Activated T-cell treated with anti-CD3 and anti-CD28 coated beads, Interleukin-2, amount 50 U/mL, for 1 hour (primary cell): ENCODE data around the gene FAM240B.

Experiments
- DNase-seq: peaks from one replicate; pipeline ENCODE4 v3.0.0-alpha.2; 2020

Gene FAM240B

GRCh38 chr9:38697776-38698300 is 22.1 kb downstream of the FAM240B start:
- DNase-seq, result no peak

- DNase-seq, result no peak
These were observed 22.9 kb downstream of the FAM240B start for GRCh38 chr9:38696999-38697398.

- DNase-seq, result no peak
These were observed 25.3 kb downstream of the FAM240B start for GRCh38 chr9:38694676-38695075.

- no peak for DNase-seq
These were observed 27.2 kb downstream of the FAM240B start for GRCh38 chr9:38692707-38693106.

- DNase-seq, result no peak
These were observed 29.4 kb downstream of the FAM240B start for GRCh38 chr9:38690574-38690973.

GRCh38 chr9:38689678-38690077 is 30.3 kb downstream of the FAM240B start:
- DNase-seq, result no peak

GRCh38 chr9:38687992-38688391 is 31.9 kb downstream of the FAM240B start:
- DNase-seq, result no peak

GRCh38 chr9:38687389-38687842 is 32.5 kb downstream of the FAM240B start:
- DNase-seq, result no peak

GRCh38 chr9:38686933-38687332 is 33.0 kb downstream of the FAM240B start:
- DNase-seq, result no peak

- no peak for DNase-seq
These were observed 34.4 kb downstream of the FAM240B start for GRCh38 chr9:38685535-38685934.

- no peak for DNase-seq
These were observed 36.6 kb downstream of the FAM240B start for GRCh38 chr9:38683336-38683735.

- no peak for DNase-seq
These were observed 37.2 kb downstream of the FAM240B start for GRCh38 chr9:38682713-38683112.

GRCh38 chr9:38681747-38682227 is 38.1 kb downstream of the FAM240B start:
- no peak for DNase-seq

GRCh38 chr9:38680837-38681445 is 39.0 kb downstream of the FAM240B start:
- no peak for DNase-seq

- DNase-seq, result no peak
These were observed 42.2 kb downstream of the FAM240B start for GRCh38 chr9:38677660-38678303.

- DNase-seq, result no peak
These were observed 44.1 kb downstream of the FAM240B start for GRCh38 chr9:38675831-38676230.

- DNase-seq, result no peak
These were observed 44.7 kb downstream of the FAM240B start for GRCh38 chr9:38675211-38675610.

GRCh38 chr9:38673399-38674193 is 46.3 kb downstream of the FAM240B start:
- DNase-seq, result no peak

- no peak for DNase-seq
These were observed 48.2 kb downstream of the FAM240B start for GRCh38 chr9:38671748-38672147.

- no peak for DNase-seq
These were observed 48.6 kb downstream of the FAM240B start for GRCh38 chr9:38671372-38671731.

- DNase-seq, result no peak
These were observed 49.2 kb downstream of the FAM240B start for GRCh38 chr9:38670542-38671371.

GRCh38 chr9:38668791-38669466 is 51.0 kb downstream of the FAM240B start:
- DNase-seq, result no peak
